ENCODE measurements around the gene TP53TG3.
"Not testable (repeated sequence)": the region's sequence is repeated elsewhere in the genome, so short reads cannot be mapped to it uniquely, and the experiment has no call there.

TP53TG3 gene

DNA sequence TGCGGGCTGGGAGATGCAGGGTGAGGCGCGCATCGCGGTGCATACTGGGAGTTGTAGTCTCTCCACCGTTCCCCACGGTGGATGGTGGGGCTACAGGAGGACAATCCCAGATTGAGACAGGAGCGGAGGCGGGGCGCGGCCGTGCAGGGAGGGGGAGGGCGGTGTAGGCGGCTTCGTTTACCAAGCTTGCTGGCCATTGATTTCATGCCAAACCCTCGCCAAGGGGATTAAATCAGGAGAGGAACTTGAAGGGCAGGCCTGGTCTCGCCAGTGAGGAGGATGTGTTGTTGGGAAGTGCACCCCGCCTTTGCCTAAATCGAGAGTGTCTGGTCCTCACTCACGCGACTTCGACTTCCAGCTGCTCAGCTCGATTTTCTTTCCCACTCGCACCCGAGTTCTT, at the start of gene TP53TG3:
Gene TP53TG3 (minus strand): TSS at position 101 of the 400 bp plus-strand sequence. CDS start 68 bp downstream, at position 33.
- DNase-seq (ENCODE audit: low read depth) = not testable (repeated sequence)

DNA sequence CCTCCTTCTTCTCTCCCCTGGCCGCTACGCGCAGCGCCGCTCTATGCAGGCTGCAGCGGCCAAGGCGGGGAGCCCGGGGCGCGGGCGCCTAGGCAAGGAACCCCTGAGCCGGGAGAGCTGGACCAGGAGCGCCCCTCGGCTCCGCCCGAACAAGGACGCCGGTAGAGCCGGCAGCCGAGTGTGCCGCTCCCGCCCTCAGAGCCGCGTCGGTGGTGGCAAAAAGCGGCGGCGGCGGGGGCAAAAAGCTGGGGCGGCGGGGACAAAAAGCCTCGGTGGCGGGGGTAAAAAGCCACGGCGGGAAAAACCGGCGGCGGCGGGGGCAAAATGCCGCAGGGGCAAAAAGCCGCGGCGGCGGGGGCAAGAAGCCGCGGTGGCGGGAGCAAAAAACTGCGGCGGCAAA, 25.1 kb downstream of the TP53TG3 start:
- DNase-seq (ENCODE audit: low read depth) = not testable (repeated sequence)

DNA sequence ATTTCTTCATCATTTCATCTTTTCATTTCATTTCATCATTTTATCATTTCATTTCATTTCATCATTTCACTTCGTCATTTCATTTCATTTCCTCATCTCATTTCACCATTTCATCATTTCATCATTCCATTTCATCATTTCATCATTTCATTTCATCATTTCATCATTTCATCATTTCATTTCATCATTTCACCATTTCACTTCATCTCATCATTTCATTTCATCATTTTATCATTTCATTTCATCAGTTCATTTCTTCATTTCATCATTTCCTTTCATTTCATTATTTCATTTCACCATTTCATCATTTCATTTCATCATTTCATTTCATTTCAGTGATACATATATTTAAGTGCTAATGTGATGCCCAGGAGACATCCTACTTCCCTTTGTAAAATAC, 28.4 kb downstream of the TP53TG3 start:
- not testable (repeated sequence) for DNase-seq (ENCODE audit: low read depth)

GRCh38 chr16:32646780-32647179, 29.2 kb downstream of the TP53TG3 start:
- DNase-seq (ENCODE audit: low read depth) = not testable (repeated sequence)

DNA sequence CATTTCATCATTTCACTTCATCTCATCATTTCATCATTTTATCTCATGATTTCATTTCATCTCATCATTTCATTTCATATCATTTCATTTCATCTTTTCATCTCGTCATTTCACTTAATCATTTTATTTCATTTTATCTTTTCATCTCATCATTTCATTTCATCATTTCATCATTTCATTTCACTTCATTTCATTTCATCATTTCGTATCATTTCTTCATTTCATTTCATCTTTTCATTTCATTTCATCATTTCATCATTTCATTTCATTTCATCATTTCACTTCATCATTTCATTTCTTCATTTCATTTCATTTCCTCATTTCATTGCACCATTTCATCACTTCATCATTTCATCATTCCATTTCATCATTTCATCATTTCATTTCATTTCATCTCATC, 29.8 kb downstream of the TP53TG3 start:
- DNase-seq (ENCODE audit: low read depth) = not testable (repeated sequence)

DNA sequence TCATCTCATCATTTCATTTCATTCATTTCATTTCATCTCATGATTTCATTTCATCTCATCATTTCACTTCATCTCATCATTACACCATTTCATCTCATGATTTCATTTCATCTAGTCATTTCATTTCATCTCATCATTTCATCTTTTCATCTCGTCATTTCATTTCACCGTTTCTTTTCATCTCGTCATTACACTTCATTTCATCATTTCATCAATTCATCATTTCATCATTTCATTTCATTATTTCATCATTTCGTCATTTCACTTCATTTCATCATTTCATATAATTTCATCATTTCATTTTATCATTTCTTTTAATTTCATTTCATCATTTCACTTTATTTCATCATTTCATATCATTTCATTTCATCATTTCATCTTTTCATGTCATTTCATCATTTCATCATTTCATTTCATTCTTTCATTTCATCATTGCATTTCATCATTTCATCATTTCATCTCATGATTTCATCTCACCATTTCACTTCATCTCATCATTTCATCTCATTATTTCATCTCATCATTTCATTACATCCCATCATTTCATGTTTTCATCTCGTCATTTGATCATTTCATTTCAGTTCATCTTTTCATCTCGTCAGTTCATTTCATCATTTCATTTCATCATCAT, 30.6 kb downstream of the TP53TG3 start:
- DNase-seq (ENCODE audit: low read depth) = not testable (repeated sequence)

DNA sequence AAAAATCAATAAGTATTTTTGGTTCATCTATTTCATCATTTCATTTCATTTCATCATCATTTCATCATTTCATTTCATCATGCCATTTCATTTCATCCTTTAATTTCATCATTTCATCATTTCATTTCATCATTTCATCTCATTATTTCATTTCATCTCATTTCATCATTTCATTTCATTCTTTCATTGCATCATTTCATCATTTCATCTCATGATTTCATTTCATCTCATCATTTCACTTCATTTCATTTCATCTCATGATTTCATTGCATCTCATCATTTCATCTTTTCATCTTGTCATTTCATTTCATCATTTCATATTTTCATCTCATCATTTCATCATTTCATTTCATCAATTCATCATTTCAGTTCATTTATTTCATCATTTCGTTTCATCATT, 31.2 kb downstream of the TP53TG3 start:
- not testable (repeated sequence) for DNase-seq (ENCODE audit: low read depth)

DNA sequence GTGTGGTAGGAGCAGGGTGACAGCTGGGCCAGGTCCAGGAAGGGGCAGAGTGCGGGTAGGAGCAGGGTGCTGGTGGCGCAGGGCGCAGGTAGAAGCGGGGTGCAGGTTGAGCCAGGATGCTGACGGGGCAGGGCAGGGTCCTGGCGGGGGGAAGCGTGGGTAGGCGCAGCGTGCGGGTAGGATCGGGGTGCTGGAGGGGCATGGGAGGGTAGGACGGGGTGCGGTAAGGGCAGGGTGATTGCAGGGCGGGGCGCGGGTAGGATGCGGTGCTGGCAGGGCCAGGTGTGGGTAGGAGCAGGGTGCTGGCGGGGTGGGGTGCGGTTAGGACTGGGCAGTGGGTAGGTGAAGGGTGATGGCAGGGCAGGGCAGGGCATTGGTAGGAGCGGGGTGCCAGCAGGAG, 38.4 kb downstream of the TP53TG3 start:
- DNase-seq (ENCODE audit: low read depth) = not testable (repeated sequence)

- DNase-seq (ENCODE audit: low read depth) = not testable (repeated sequence)
Observed at GRCh38 chr16:32632096-32632495, 43.9 kb downstream of the TP53TG3 start.
